ENCODE data around the gene MCCC1.

Gene MCCC1

GRCh38 chr3:183081459-183082183 lies 17.7 kb downstream of the MCCC1 start:
- ChIA-PET CTCF (interaction anchor here (0.9 to 1.4 kb wide), 3 partner anchors 15 to 172 kb away, joined by 3 to 5 read pairs (median 4); partner anchors contain the start of gene MCCC1), POLR2A (no interaction called here)
- Histone ChIP-seq H3K27me3 (replicated peaks in 2 of 5; ENCODE audit: control insufficient read depth in 4 of 5, insufficient read depth in 5 of 5, low read length in 4 of 5) (no peaks in the 10 kb centered on the region), H3K4me3 (ENCODE audit: control insufficient read depth in 1 of 7, extremely low read depth in 1 of 7, insufficient read depth in 4 of 7, low read depth in 2 of 7, low read length in 6 of 7) (no peak overlapping the region), H3K27ac (ENCODE audit: insufficient read depth in 1 of 2, low read depth in 1 of 2, low read length in 2 of 2, poor library complexity in 1 of 2, severe bottlenecking in 2 of 2) (no peak overlapping the region), H3K9me3 (ENCODE audit: control extremely low read depth in 1 of 5, control insufficient read depth in 4 of 5, insufficient read depth in 2 of 5, low read depth in 1 of 5, low read length in 4 of 5) (peaks cover 5 to 28% (median 18%) of the 10 kb centered on the region in 5 experiments), H3K36me3 (ENCODE audit: control insufficient read depth in 4 of 4, insufficient read depth in 4 of 4, low read length in 3 of 4) (peaks cover 37 to 88% (median 59%) of the 10 kb centered on the region in 4 experiments), H3K4me1 (ENCODE audit: control extremely low read depth in 1 of 4, control insufficient read depth in 4 of 4, insufficient read depth in 4 of 4, low read length in 3 of 4) (no peaks in the 10 kb centered on the region)
- WGBS (ENCODE audit: insufficient coverage), result 96% methylated on average over 4 of the region's 6 CpGs
- no peak for DNase-seq

GRCh38 chr3:183080628-183081027 lies 18.7 kb downstream of the MCCC1 start:
- Histone ChIP-seq H3K36me3 (ENCODE audit: control insufficient read depth in 4 of 4, insufficient read depth in 4 of 4, low read length in 3 of 4) (peaks cover 30 to 88% (median 54%) of the 10 kb centered on the region in 4 experiments), H3K4me3 (ENCODE audit: control insufficient read depth in 1 of 7, extremely low read depth in 1 of 7, insufficient read depth in 4 of 7, low read depth in 2 of 7, low read length in 6 of 7) (no peak overlapping the region), H3K27ac (ENCODE audit: insufficient read depth in 1 of 2, low read depth in 1 of 2, low read length in 2 of 2, poor library complexity in 1 of 2, severe bottlenecking in 2 of 2) (no peak overlapping the region), H3K27me3 (replicated peaks in 2 of 5; ENCODE audit: control insufficient read depth in 4 of 5, insufficient read depth in 5 of 5, low read length in 4 of 5) (no peaks in the 10 kb centered on the region), H3K9me3 (ENCODE audit: control extremely low read depth in 1 of 5, control insufficient read depth in 4 of 5, insufficient read depth in 2 of 5, low read depth in 1 of 5, low read length in 4 of 5) (peaks cover 7 to 33% (median 18%) of the 10 kb centered on the region in 5 experiments), H3K4me1 (ENCODE audit: control extremely low read depth in 1 of 4, control insufficient read depth in 4 of 4, insufficient read depth in 4 of 4, low read length in 3 of 4) (no peaks in the 10 kb centered on the region)
- POLR2A ChIA-PET, result no interaction called here
- no CpG with 5 or more reads among the region's 3 CpGs for WGBS (ENCODE audit: insufficient coverage)
- CTCF ChIA-PET, result interaction anchor here (1.4 kb wide), 1 partner anchor 16 kb away, joined by 4 read pairs; no protein-coding TSS in a partner anchor
- DNase-seq, result no peak

DNA sequence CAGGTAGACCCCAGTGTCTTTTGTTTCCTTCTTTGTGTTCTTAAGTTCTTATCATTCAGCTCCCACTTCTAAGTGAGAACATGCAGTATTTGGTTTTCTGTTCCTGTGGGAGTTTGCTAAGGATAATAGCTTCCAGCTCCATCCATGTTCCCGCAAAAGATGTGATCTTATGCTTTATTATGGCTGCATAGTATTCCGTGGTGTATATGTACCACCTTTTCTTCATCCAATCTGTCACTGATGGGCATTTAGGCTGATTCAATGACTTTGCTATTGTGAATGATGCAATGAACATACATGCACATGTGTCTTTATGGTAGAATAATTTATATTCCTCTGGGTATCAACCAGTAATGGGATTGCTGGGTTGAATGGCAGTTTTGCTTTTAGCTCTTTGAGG lies 24.4 kb downstream of the MCCC1 start:
- Histone ChIP-seq H3K27ac (ENCODE audit: insufficient read depth in 1 of 2, low read depth in 1 of 2, low read length in 2 of 2, poor library complexity in 1 of 2, severe bottlenecking in 2 of 2) (peak overlapping the region in 1 of 2 experiments; percentile 63), H3K4me3 (ENCODE audit: control insufficient read depth in 1 of 7, extremely low read depth in 1 of 7, insufficient read depth in 4 of 7, low read depth in 2 of 7, low read length in 6 of 7) (peak overlapping the region in 1 of 7 experiments; percentile 43)
- POLR2A ChIA-PET, result no interaction called here

DNA sequence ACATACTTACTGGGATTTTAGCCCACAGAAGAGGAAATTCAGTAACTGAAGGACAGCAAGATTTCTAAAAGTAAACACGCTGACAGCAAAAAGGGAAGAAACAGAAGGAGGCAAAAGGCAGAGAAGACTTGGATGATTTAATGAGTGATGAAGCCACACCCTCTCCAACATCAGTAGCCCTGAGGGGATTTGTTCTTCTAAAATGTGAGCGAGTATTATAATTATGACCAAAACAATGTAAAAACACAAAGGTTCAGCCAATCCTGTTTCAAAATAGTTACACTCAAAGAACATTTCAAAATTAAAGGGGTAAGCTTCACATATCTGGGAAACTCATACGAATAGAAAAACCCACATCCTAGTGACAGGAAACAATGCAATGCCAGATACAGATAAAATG lies 25.0 kb downstream of the MCCC1 start:
- DNase-seq, result peak; percentile 59 to 86 (median 76)
- POLR2A ChIA-PET, result no interaction called here
- CTCF ChIA-PET, result no interaction called here
- Histone ChIP-seq H3K27ac (ENCODE audit: insufficient read depth in 1 of 2, low read depth in 1 of 2, low read length in 2 of 2, poor library complexity in 1 of 2, severe bottlenecking in 2 of 2) (peak overlapping the region; percentile 22 to 63), H3K9me3 (ENCODE audit: control extremely low read depth in 1 of 5, control insufficient read depth in 4 of 5, insufficient read depth in 2 of 5, low read depth in 1 of 5, low read length in 4 of 5) (peaks cover 2 to 27% (median 7%) of the 10 kb centered on the region in 5 experiments), H3K27me3 (replicated peaks in 2 of 5; ENCODE audit: control insufficient read depth in 4 of 5, insufficient read depth in 5 of 5, low read length in 4 of 5) (no peaks in the 10 kb centered on the region), H3K4me1 (ENCODE audit: control extremely low read depth in 1 of 4, control insufficient read depth in 4 of 4, insufficient read depth in 4 of 4, low read length in 3 of 4) (peaks cover 4 to 12% (median 9%) of the 10 kb centered on the region in 4 experiments), H3K4me3 (ENCODE audit: control insufficient read depth in 1 of 7, extremely low read depth in 1 of 7, insufficient read depth in 4 of 7, low read depth in 2 of 7, low read length in 6 of 7) (peak overlapping the region in 2 of 7 experiments; percentile 40 to 43), H3K36me3 (ENCODE audit: control insufficient read depth in 4 of 4, insufficient read depth in 4 of 4, low read length in 3 of 4) (peaks cover 17 to 63% (median 30%) of the 10 kb centered on the region in 4 experiments)
- whole genome bisulfite sequencing (ENCODE audit: insufficient coverage), result no CpG with 5 or more reads among the region's 3 CpGs

More for the DNA sequence above, 24.4 kb downstream of the MCCC1 start:
- CTCF ChIA-PET, result interaction anchor here (0.7 to 1.2 kb wide), 2 partner anchors 10 to 25 kb away, joined by 3 to 4 read pairs; partner anchors contain the start of gene MCCC1
- WGBS (ENCODE audit: insufficient coverage), result no CpG with 5 or more reads among the region's 2 CpGs
- no peaks in the 10 kb centered on the region for H3K27me3 ChIP-seq (replicated peaks in 2 of 5; ENCODE audit: control insufficient read depth in 4 of 5, insufficient read depth in 5 of 5, low read length in 4 of 5)
- peaks cover 5 to 30% (median 11%) of the 10 kb centered on the region in 5 experiments for H3K9me3 ChIP-seq (ENCODE audit: control extremely low read depth in 1 of 5, control insufficient read depth in 4 of 5, insufficient read depth in 2 of 5, low read depth in 1 of 5, low read length in 4 of 5)
- H3K36me3 ChIP-seq (ENCODE audit: control insufficient read depth in 4 of 4, insufficient read depth in 4 of 4, low read length in 3 of 4), result peaks cover 16 to 65% (median 29%) of the 10 kb centered on the region in 4 experiments
- peaks cover 4 to 12% (median 9%) of the 10 kb centered on the region in 4 experiments for H3K4me1 ChIP-seq (ENCODE audit: control extremely low read depth in 1 of 4, control insufficient read depth in 4 of 4, insufficient read depth in 4 of 4, low read length in 3 of 4)
- peak in 2 of 3 donors; percentile 7 to 15 for DNase-seq

GRCh38 chr3:183073839-183074238 lies 25.5 kb downstream of the MCCC1 start:
- CTCF ChIA-PET, result no interaction called here

GRCh38 chr3:183070892-183071291 lies 28.4 kb downstream of the MCCC1 start:
- CTCF ChIA-PET, result interaction anchor here (1.0 to 1.3 kb wide), 3 partner anchors 12 to 27 kb away, joined by 3 to 4 read pairs (median 3); no protein-coding TSS in a partner anchor
- no peak for DNase-seq

More at GRCh38 chr3:183073839-183074238, 25.5 kb downstream of the MCCC1 start:
- Histone ChIP-seq H3K36me3 (ENCODE audit: control insufficient read depth in 4 of 4, insufficient read depth in 4 of 4, low read length in 3 of 4) (peaks cover 14 to 63% (median 29%) of the 10 kb centered on the region in 4 experiments), H3K9me3 (ENCODE audit: control extremely low read depth in 1 of 5, control insufficient read depth in 4 of 5, insufficient read depth in 2 of 5, low read depth in 1 of 5, low read length in 4 of 5) (peaks cover 0 to 23% (median 5%) of the 10 kb centered on the region in 5 experiments), H3K27ac (ENCODE audit: insufficient read depth in 1 of 2, low read depth in 1 of 2, low read length in 2 of 2, poor library complexity in 1 of 2, severe bottlenecking in 2 of 2) (peak overlapping the region; percentile 22 to 63), H3K4me3 (ENCODE audit: control insufficient read depth in 1 of 7, extremely low read depth in 1 of 7, insufficient read depth in 4 of 7, low read depth in 2 of 7, low read length in 6 of 7) (peak overlapping the region in 2 of 7 experiments; percentile 40 to 43), H3K4me1 (ENCODE audit: control extremely low read depth in 1 of 4, control insufficient read depth in 4 of 4, insufficient read depth in 4 of 4, low read length in 3 of 4) (peaks cover 4 to 12% (median 9%) of the 10 kb centered on the region in 4 experiments), H3K27me3 (replicated peaks in 2 of 5; ENCODE audit: control insufficient read depth in 4 of 5, insufficient read depth in 5 of 5, low read length in 4 of 5) (no peaks in the 10 kb centered on the region)
- 88% methylated on average over 1 of the region's 5 CpGs for WGBS (ENCODE audit: insufficient coverage)
- POLR2A ChIA-PET, result no interaction called here
- DNase-seq, result peak; percentile 3 to 43 (median 21)

More at GRCh38 chr3:183070892-183071291, 28.4 kb downstream of the MCCC1 start:
- no peak overlapping the region for H3K27ac ChIP-seq (ENCODE audit: insufficient read depth in 1 of 2, low read depth in 1 of 2, low read length in 2 of 2, poor library complexity in 1 of 2, severe bottlenecking in 2 of 2)
- H3K4me3 ChIP-seq (ENCODE audit: control insufficient read depth in 1 of 7, extremely low read depth in 1 of 7, insufficient read depth in 4 of 7, low read depth in 2 of 7, low read length in 6 of 7), result no peak overlapping the region
- POLR2A ChIA-PET, result no interaction called here
- peaks cover 0 to 16% (median 2%) of the 10 kb centered on the region in 5 experiments for H3K9me3 ChIP-seq (ENCODE audit: control extremely low read depth in 1 of 5, control insufficient read depth in 4 of 5, insufficient read depth in 2 of 5, low read depth in 1 of 5, low read length in 4 of 5)
- WGBS (ENCODE audit: insufficient coverage), result 100% methylated on average over 1 of the region's 6 CpGs
- H3K27me3 ChIP-seq (replicated peaks in 2 of 5; ENCODE audit: control insufficient read depth in 4 of 5, insufficient read depth in 5 of 5, low read length in 4 of 5), result no peaks in the 10 kb centered on the region
- peaks cover 13 to 63% (median 29%) of the 10 kb centered on the region in 4 experiments for H3K36me3 ChIP-seq (ENCODE audit: control insufficient read depth in 4 of 4, insufficient read depth in 4 of 4, low read length in 3 of 4)
- H3K4me1 ChIP-seq (ENCODE audit: control extremely low read depth in 1 of 4, control insufficient read depth in 4 of 4, insufficient read depth in 4 of 4, low read length in 3 of 4), result peaks cover 4 to 12% (median 9%) of the 10 kb centered on the region in 4 experiments
